Measurements from ENCODE around the gene AGK.
A peak's percentile ranks its signal among the peaks of the same experiment; 100 is the strongest.

AGK gene

GRCh38 chr7:141586878-141587277, 35.7 kb downstream of the AGK start:
- no peak overlapping the region for H4K91ac ChIP-seq (ENCODE audit: low read depth, low read length)
- WGBS (ENCODE audit: extremely low coverage, insufficient coverage, insufficient read length), result no CpG with 5 or more reads among the region's 4 CpGs
- no peak overlapping the region for H3K9ac ChIP-seq (ENCODE audit: low read length)
- H2BK12ac ChIP-seq (ENCODE audit: low read length), result no peak overlapping the region
- no peaks in the 10 kb centered on the region for H3K9me3 ChIP-seq (ENCODE audit: insufficient read depth, low read depth, low read length)
- H2BK120ac ChIP-seq (ENCODE audit: insufficient read depth, low read length, poor library complexity), result no peak overlapping the region
- H3K4ac ChIP-seq (ENCODE audit: low read depth, low read length), result no peak overlapping the region
- no peak overlapping the region for H4K8ac ChIP-seq (ENCODE audit: low read depth, low read length)
- H2BK5ac ChIP-seq (ENCODE audit: low read depth, low read length, poor library complexity), result no peak overlapping the region
- no peak overlapping the region for H3K18ac ChIP-seq (ENCODE audit: low read length)
- DNase-seq, result peak; percentile 32 to 65
- H3K4me1 ChIP-seq (ENCODE audit: control insufficient read depth in 1 of 2, insufficient read depth in 2 of 2, low read length in 2 of 2), result peaks cover 4 to 8% of the 10 kb centered on the region in 2 experiments
- H3K79me2 ChIP-seq (ENCODE audit: control insufficient read depth, insufficient read depth, low read length, poor library complexity), result no peaks in the 10 kb centered on the region
- no peak overlapping the region for H3K4me3 ChIP-seq (ENCODE audit: low read depth, low read length)
- no peak overlapping the region for H2AK5ac ChIP-seq (ENCODE audit: low read length)
- no peak overlapping the region for H3K23ac ChIP-seq (ENCODE audit: low read length)
- H3K27ac ChIP-seq (ENCODE audit: low read depth, low read length), result no peak overlapping the region
- no peak overlapping the region for H4K12ac ChIP-seq (ENCODE audit: low read depth, low read length)
- H3K4me2 ChIP-seq (ENCODE audit: low read length), result no peak overlapping the region
- no peak overlapping the region for H2AFZ ChIP-seq (ENCODE audit: insufficient read depth, low read length, poor library complexity)
- peaks cover 2% of the 10 kb centered on the region for H3K79me1 ChIP-seq (ENCODE audit: low read length)
- no peaks in the 10 kb centered on the region for H3K36me3 ChIP-seq (ENCODE audit: control insufficient read depth in 1 of 2, insufficient read depth in 2 of 2, low read length in 2 of 2)
- H3K27me3 ChIP-seq (ENCODE audit: insufficient read depth, low read length), result no peaks in the 10 kb centered on the region
- H3K14ac ChIP-seq (ENCODE audit: low read length), result no peak overlapping the region

GRCh38 chr7:141587304-141587703, 36.1 kb downstream of the AGK start:
- no CpG with 5 or more reads among the region's 4 CpGs for WGBS (ENCODE audit: extremely low coverage, insufficient coverage, insufficient read length)
- Histone ChIP-seq H2BK12ac (ENCODE audit: low read length) (no peak overlapping the region), H4K12ac (ENCODE audit: low read depth, low read length) (no peak overlapping the region), H3K79me2 (ENCODE audit: control insufficient read depth, insufficient read depth, low read length, poor library complexity) (no peaks in the 10 kb centered on the region), H3K18ac (ENCODE audit: low read length) (no peak overlapping the region), H2AFZ (ENCODE audit: insufficient read depth, low read length, poor library complexity) (no peak overlapping the region), H3K4me2 (ENCODE audit: low read length) (no peak overlapping the region), H3K9me3 (ENCODE audit: insufficient read depth, low read depth, low read length) (no peaks in the 10 kb centered on the region), H4K8ac (ENCODE audit: low read depth, low read length) (no peak overlapping the region), H3K4me1 (ENCODE audit: control insufficient read depth in 1 of 2, insufficient read depth in 2 of 2, low read length in 2 of 2) (peaks cover 4 to 8% of the 10 kb centered on the region in 2 experiments), H3K14ac (ENCODE audit: low read length) (no peak overlapping the region), H3K4me3 (ENCODE audit: low read depth, low read length) (no peak overlapping the region), H3K23ac (ENCODE audit: low read length) (no peak overlapping the region), H3K27ac (ENCODE audit: low read depth, low read length) (no peak overlapping the region), H3K27me3 (ENCODE audit: insufficient read depth, low read length) (no peaks in the 10 kb centered on the region), H3K4ac (ENCODE audit: low read depth, low read length) (no peak overlapping the region), H2AK5ac (ENCODE audit: low read length) (no peak overlapping the region), H4K91ac (ENCODE audit: low read depth, low read length) (no peak overlapping the region), H3K36me3 (ENCODE audit: control insufficient read depth in 1 of 2, insufficient read depth in 2 of 2, low read length in 2 of 2) (no peaks in the 10 kb centered on the region), H3K9ac (ENCODE audit: low read length) (no peak overlapping the region), H3K79me1 (ENCODE audit: low read length) (peaks cover 2% of the 10 kb centered on the region), H2BK120ac (ENCODE audit: insufficient read depth, low read length, poor library complexity) (no peak overlapping the region), H2BK5ac (ENCODE audit: low read depth, low read length, poor library complexity) (no peak overlapping the region)
- DNase-seq, result peak; percentile 44 to 68

- Histone ChIP-seq H4K8ac (ENCODE audit: low read depth, low read length) (no peak overlapping the region), H3K79me2 (ENCODE audit: control insufficient read depth, insufficient read depth, low read length, poor library complexity) (no peaks in the 10 kb centered on the region), H3K27ac (ENCODE audit: low read depth, low read length) (no peak overlapping the region), H3K4ac (ENCODE audit: low read depth, low read length) (no peak overlapping the region), H3K4me2 (ENCODE audit: low read length) (no peak overlapping the region), H3K27me3 (ENCODE audit: insufficient read depth, low read length) (no peaks in the 10 kb centered on the region), H3K23ac (ENCODE audit: low read length) (no peak overlapping the region), H3K36me3 (ENCODE audit: control insufficient read depth in 1 of 2, insufficient read depth in 2 of 2, low read length in 2 of 2) (peaks cover 0 to 2% of the 10 kb centered on the region in 2 experiments), H3K4me1 (ENCODE audit: control insufficient read depth in 1 of 2, insufficient read depth in 2 of 2, low read length in 2 of 2) (peaks cover 4 to 8% of the 10 kb centered on the region in 2 experiments), H2AFZ (ENCODE audit: insufficient read depth, low read length, poor library complexity) (no peak overlapping the region), H2BK12ac (ENCODE audit: low read length) (no peak overlapping the region), H2BK5ac (ENCODE audit: low read depth, low read length, poor library complexity) (no peak overlapping the region), H3K9me3 (ENCODE audit: insufficient read depth, low read depth, low read length) (no peaks in the 10 kb centered on the region), H3K79me1 (ENCODE audit: low read length) (peaks cover 2% of the 10 kb centered on the region), H4K12ac (ENCODE audit: low read depth, low read length) (no peak overlapping the region), H3K14ac (ENCODE audit: low read length) (no peak overlapping the region), H3K18ac (ENCODE audit: low read length) (no peak overlapping the region), H4K91ac (ENCODE audit: low read depth, low read length) (no peak overlapping the region), H3K4me3 (ENCODE audit: low read depth, low read length) (no peak overlapping the region), H2BK120ac (ENCODE audit: insufficient read depth, low read length, poor library complexity) (no peak overlapping the region), H2AK5ac (ENCODE audit: low read length) (no peak overlapping the region), H3K9ac (ENCODE audit: low read length) (no peak overlapping the region)
- no CpG with 5 or more reads among the region's 4 CpGs for WGBS (ENCODE audit: extremely low coverage, insufficient coverage, insufficient read length)
- DNase-seq, result no peak
These were observed 37.7 kb downstream of the AGK start for GRCh38 chr7:141588912-141589311.

GRCh38 chr7:141590071-141590470, 38.9 kb downstream of the AGK start:
- no peak overlapping the region for H3K14ac ChIP-seq (ENCODE audit: low read length)
- H3K79me1 ChIP-seq (ENCODE audit: low read length), result peaks cover 2% of the 10 kb centered on the region
- peaks cover 0 to 4% of the 10 kb centered on the region in 2 experiments for H3K36me3 ChIP-seq (ENCODE audit: control insufficient read depth in 1 of 2, insufficient read depth in 2 of 2, low read length in 2 of 2)
- H3K4me2 ChIP-seq (ENCODE audit: low read length), result no peak overlapping the region
- H4K12ac ChIP-seq (ENCODE audit: low read depth, low read length), result no peak overlapping the region
- no peak overlapping the region for H4K91ac ChIP-seq (ENCODE audit: low read depth, low read length)
- no peaks in the 10 kb centered on the region for H3K79me2 ChIP-seq (ENCODE audit: control insufficient read depth, insufficient read depth, low read length, poor library complexity)
- no peak overlapping the region for H2BK5ac ChIP-seq (ENCODE audit: low read depth, low read length, poor library complexity)
- WGBS (ENCODE audit: extremely low coverage, insufficient coverage, insufficient read length), result no CpG with 5 or more reads among the region's 3 CpGs
- no peak overlapping the region for H2AFZ ChIP-seq (ENCODE audit: insufficient read depth, low read length, poor library complexity)
- no peak overlapping the region for H3K4ac ChIP-seq (ENCODE audit: low read depth, low read length)
- H2BK12ac ChIP-seq (ENCODE audit: low read length), result no peak overlapping the region
- H2AK5ac ChIP-seq (ENCODE audit: low read length), result no peak overlapping the region
- no peak overlapping the region for H3K9ac ChIP-seq (ENCODE audit: low read length)
- no peak overlapping the region for H2BK120ac ChIP-seq (ENCODE audit: insufficient read depth, low read length, poor library complexity)
- peaks cover 4 to 8% of the 10 kb centered on the region in 2 experiments for H3K4me1 ChIP-seq (ENCODE audit: control insufficient read depth in 1 of 2, insufficient read depth in 2 of 2, low read length in 2 of 2)
- no peak for DNase-seq
- no peak overlapping the region for H4K8ac ChIP-seq (ENCODE audit: low read depth, low read length)
- no peak overlapping the region for H3K23ac ChIP-seq (ENCODE audit: low read length)
- H3K18ac ChIP-seq (ENCODE audit: low read length), result no peak overlapping the region
- H3K4me3 ChIP-seq (ENCODE audit: low read depth, low read length), result no peak overlapping the region
- no peaks in the 10 kb centered on the region for H3K9me3 ChIP-seq (ENCODE audit: insufficient read depth, low read depth, low read length)
- no peak overlapping the region for H3K27ac ChIP-seq (ENCODE audit: low read depth, low read length)
- no peaks in the 10 kb centered on the region for H3K27me3 ChIP-seq (ENCODE audit: insufficient read depth, low read length)

All from trophoblast cell (in vitro differentiated cells and primary cell).